Adrenal gland (tissue), 5 donors: ENCODE data around the gene SLC6A3.

Experiments used
- POLR2A ChIP-seq, 2 donors: fragments of 450-650 bp; IDR thresholded peaks; one replicate each; pipeline ENCODE4 v1.6.1; 2017; ENCODE audit warnings: antibody characterized with exemption in 2 of 2, mild to moderate bottlenecking in 2 of 2, moderate library complexity in 1 of 2
- TF ChIP-seq, protein P1 (sequence below), 6 experiments: fragments of 450-650 bp in 4 of 6; fragments of 200-600 bp in 2 of 6; sonication (generic) in 1 of 6; IDR thresholded peaks; 1 replicate in 5 of 6; 2 replicates in 1 of 6; pipeline versions ENCODE4 v1.5.1 to v1.8.0; 2016 to 2021; ENCODE audit warnings: antibody characterized with exemption in 6 of 6, mild to moderate bottlenecking in 2 of 6, moderate library complexity in 1 of 6
- donor health status: DM: no; HTN: no; CAD: no.

- TF ChIP-seq, protein P1, sequence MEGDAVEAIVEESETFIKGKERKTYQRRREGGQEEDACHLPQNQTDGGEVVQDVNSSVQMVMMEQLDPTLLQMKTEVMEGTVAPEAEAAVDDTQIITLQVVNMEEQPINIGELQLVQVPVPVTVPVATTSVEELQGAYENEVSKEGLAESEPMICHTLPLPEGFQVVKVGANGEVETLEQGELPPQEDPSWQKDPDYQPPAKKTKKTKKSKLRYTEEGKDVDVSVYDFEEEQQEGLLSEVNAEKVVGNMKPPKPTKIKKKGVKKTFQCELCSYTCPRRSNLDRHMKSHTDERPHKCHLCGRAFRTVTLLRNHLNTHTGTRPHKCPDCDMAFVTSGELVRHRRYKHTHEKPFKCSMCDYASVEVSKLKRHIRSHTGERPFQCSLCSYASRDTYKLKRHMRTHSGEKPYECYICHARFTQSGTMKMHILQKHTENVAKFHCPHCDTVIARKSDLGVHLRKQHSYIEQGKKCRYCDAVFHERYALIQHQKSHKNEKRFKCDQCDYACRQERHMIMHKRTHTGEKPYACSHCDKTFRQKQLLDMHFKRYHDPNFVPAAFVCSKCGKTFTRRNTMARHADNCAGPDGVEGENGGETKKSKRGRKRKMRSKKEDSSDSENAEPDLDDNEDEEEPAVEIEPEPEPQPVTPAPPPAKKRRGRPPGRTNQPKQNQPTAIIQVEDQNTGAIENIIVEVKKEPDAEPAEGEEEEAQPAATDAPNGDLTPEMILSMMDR (IDR thresholded peaks at IDR 0.05): no peak
- no peak for TF ChIP-seq POLR2A (IDR thresholded peaks at IDR 0.05)
These were observed 13.3 kb downstream of the SLC6A3 start for GRCh38 chr5:1431896-1432295.
